Stimulated activated CD4-positive, alpha-beta T cell treated with anti-CD3 and anti-CD28 coated beads, Interleukin-2, amount 100 ng/mL, for 24 hours (primary cell): ENCODE measurements around the gene GARNL3.

ENCODE experiments used
- DNase-seq, 2 donors: peaks; one replicate each; pipeline ENCODE4 v3.0.0-alpha.2; 2020

Gene GARNL3

GRCh38 chr9:127241354-127241753 is 23.2 kb upstream of the GARNL3 start:
- no peak for DNase-seq

GRCh38 chr9:127244609-127245601 is 19.7 kb upstream of the GARNL3 start:
- peak; percentile 96 to 97 for DNase-seq

- no peak for DNase-seq
These were observed 18.9 kb upstream of the GARNL3 start for GRCh38 chr9:127245637-127246164.

- DNase-seq: no peak
These were observed 16.3 kb upstream of the GARNL3 start for GRCh38 chr9:127248241-127248640.

- no peak for DNase-seq
These were observed 14.7 kb upstream of the GARNL3 start for GRCh38 chr9:127249877-127250276.

- DNase-seq: no peak
These were observed 13.6 kb upstream of the GARNL3 start for GRCh38 chr9:127250896-127251391.

- no peak for DNase-seq
These were observed 11.9 kb upstream of the GARNL3 start for GRCh38 chr9:127252410-127253318.

- no peak for DNase-seq
These were observed 11.1 kb upstream of the GARNL3 start for GRCh38 chr9:127253446-127253845.

- no peak for DNase-seq
These were observed 8.9 kb upstream of the GARNL3 start for GRCh38 chr9:127255692-127256091.

GRCh38 chr9:127256324-127256723 is 8.2 kb upstream of the GARNL3 start:
- DNase-seq: no peak

- DNase-seq: no peak
These were observed 5.7 kb upstream of the GARNL3 start for GRCh38 chr9:127258606-127259471.

GRCh38 chr9:127262602-127263001 is 2.0 kb upstream of the GARNL3 start:
- DNase-seq: no peak

GRCh38 chr9:127263237-127263636 is 1.3 kb upstream of the GARNL3 start:
- no peak for DNase-seq

GRCh38 chr9:127263664-127264063 is 910 bp upstream of the GARNL3 start:
- DNase-seq: no peak

GRCh38 chr9:127267793-127268525 is 3.4 kb downstream of the GARNL3 start:
- DNase-seq: no peak

- no peak for DNase-seq
These were observed 4.9 kb downstream of the GARNL3 start for GRCh38 chr9:127269449-127269848.

- no peak for DNase-seq
These were observed 8.8 kb downstream of the GARNL3 start for GRCh38 chr9:127273326-127273725.

- no peak for DNase-seq
These were observed 12.5 kb downstream of the GARNL3 start for GRCh38 chr9:127277099-127277498.

- no peak for DNase-seq
These were observed 13.2 kb downstream of the GARNL3 start for GRCh38 chr9:127277770-127278169.

GRCh38 chr9:127278372-127278771 is 13.8 kb downstream of the GARNL3 start:
- DNase-seq: no peak

- no peak for DNase-seq
These were observed 15.2 kb downstream of the GARNL3 start for GRCh38 chr9:127279717-127280285.
